ENCODE results near the gene PRKD3. TPM values are rescaled to one million over a fixed set of nuclear protein-coding genes. Genes with fewer than 3 reads are reported as not detected.

Gene PRKD3
- total RNA-seq, 4 donors from 2014 or later = 9.5 to 80.0 (median 20.3) TPM

- no peaks in the 10 kb centered on the region for H3K9me3 ChIP-seq
- TF ChIP-seq POLR2A (IDR thresholded peaks at IDR 0.05) (no peak), CTCF (IDR thresholded peaks at IDR 0.05) (no peak)
- H3K4me1 ChIP-seq = peaks cover 0 to 21% (median 1%) of the 10 kb centered on the region in 4 donors
- no peak for DNase-seq
- no peak overlapping the region for H3K27ac ChIP-seq
- no peaks in the 10 kb centered on the region for H3K27me3 ChIP-seq
- H3K36me3 ChIP-seq = no peaks in the 10 kb centered on the region
- no peak overlapping the region for H3K4me3 ChIP-seq
Observed at GRCh38 chr2:37319754-37320609, 4.7 kb downstream of the PRKD3 start.

- TF ChIP-seq CTCF (IDR thresholded peaks at IDR 0.05) = no peak
- TF ChIP-seq POLR2A (IDR thresholded peaks at IDR 0.05) = no peak
- Histone ChIP-seq H3K36me3 (no peaks in the 10 kb centered on the region), H3K27me3 (no peaks in the 10 kb centered on the region), H3K4me1 (peaks cover 0 to 21% (median 1%) of the 10 kb centered on the region in 4 donors), H3K4me3 (no peak overlapping the region), H3K9me3 (no peaks in the 10 kb centered on the region), H3K27ac (peak overlapping the region in 1 of 4 donors; percentile 13)
- DNase-seq = no peak
Observed at GRCh38 chr2:37318401-37318800, 6.2 kb downstream of the PRKD3 start.

GRCh38 chr2:37317746-37318145, 6.9 kb downstream of the PRKD3 start:
- Histone ChIP-seq H3K9me3 (no peaks in the 10 kb centered on the region), H3K4me1 (peaks cover 0 to 20% (median 1%) of the 10 kb centered on the region in 4 donors), H3K4me3 (no peak overlapping the region), H3K27ac (no peak overlapping the region), H3K27me3 (no peaks in the 10 kb centered on the region), H3K36me3 (no peaks in the 10 kb centered on the region)
- no peak for TF ChIP-seq POLR2A (IDR thresholded peaks at IDR 0.05)
- no peak for DNase-seq

GRCh38 chr2:37316181-37316580, 8.5 kb downstream of the PRKD3 start:
- no peaks in the 10 kb centered on the region for H3K27me3 ChIP-seq
- H3K4me1 ChIP-seq = peaks cover 0 to 8% (median 1%) of the 10 kb centered on the region in 4 donors
- no peak for DNase-seq
- no peaks in the 10 kb centered on the region for H3K36me3 ChIP-seq
- no peaks in the 10 kb centered on the region for H3K9me3 ChIP-seq
- H3K27ac ChIP-seq = no peak overlapping the region
- TF ChIP-seq CTCF (IDR thresholded peaks at IDR 0.05) = no peak
- TF ChIP-seq POLR2A (IDR thresholded peaks at IDR 0.05) = no peak
- H3K4me3 ChIP-seq = no peak overlapping the region

GRCh38 chr2:37315364-37315763, 9.3 kb downstream of the PRKD3 start:
- DNase-seq = no peak
- Histone ChIP-seq H3K4me1 (peaks cover 0 to 7% (median 1%) of the 10 kb centered on the region in 4 donors), H3K4me3 (no peak overlapping the region), H3K27ac (no peak overlapping the region), H3K9me3 (no peaks in the 10 kb centered on the region), H3K27me3 (no peaks in the 10 kb centered on the region), H3K36me3 (no peaks in the 10 kb centered on the region)
- TF ChIP-seq CTCF (IDR thresholded peaks at IDR 0.05) (no peak), POLR2A (IDR thresholded peaks at IDR 0.05) (no peak)

- peaks cover 0 to 23% (median 0%) of the 10 kb centered on the region in 4 donors for H3K4me1 ChIP-seq
Observed at GRCh38 chr2:37307500-37307899, 17.1 kb downstream of the PRKD3 start.

More at GRCh38 chr2:37307500-37307899, 17.1 kb downstream of the PRKD3 start:
- Histone ChIP-seq H3K27me3 (no peaks in the 10 kb centered on the region), H3K4me3 (no peak overlapping the region), H3K36me3 (no peaks in the 10 kb centered on the region), H3K9me3 (no peaks in the 10 kb centered on the region), H3K27ac (no peak overlapping the region)
- no peak for TF ChIP-seq POLR2A (IDR thresholded peaks at IDR 0.05)
- no peak for DNase-seq

All from Peyer's patch (tissue), 4 donors.